Panc1 (cell line): Measurements from ENCODE around the gene DENND2A. TPM values are rescaled to one million over a fixed set of nuclear protein-coding genes. Genes with fewer than 3 reads are reported as not detected.

Experiments used
- ATAC-seq: fragments of 200-7000 bp; cut with Tn5 transposase; 2 replicates; pipeline ENCODE4 v1.9.1; 2020; ENCODE audit warnings: mild to moderate bottlenecking, moderate library complexity
- BruUV-seq: library from RNA; stranded (reverse); fragments of 400-500 nt; replicated peaks from 2 replicates; lab custom pipeline; 2021; lab: Mats Ljungman, UMichigan
- CTCF ChIA-PET: fragments of 300-600 bp; sonication (Branson Sonifier 250); formaldehyde crosslinking; loops from one replicate; lab custom pipeline; 2022; ENCODE audit warnings: antibody characterized with exemption; lab: Charles Lee
- POLR2A ChIA-PET: fragments of 300-600 bp; sonication (Branson Sonifier 250); formaldehyde crosslinking; loops from one replicate; lab custom pipeline; 2022; ENCODE audit warnings: antibody characterized with exemption; lab: Charles Lee
- DNase-seq: peaks from one replicate; pipeline ENCODE4 v3.0.0-alpha.2; 2010; ENCODE audit warnings: low read depth, low spot score
- H3K27ac ChIP-seq: 2 replicates; pipeline ENCODE4 v1.5.1; 2011; ENCODE audit warnings: mild to moderate bottlenecking, low read length, inconsistent platforms
- H3K27me3 ChIP-seq: fragments of 200-500 bp; sonication (Bioruptor generic); 2 replicates; pipeline ENCODE4 v1.6.0; 2014; ENCODE audit warnings: low read length, inconsistent platforms; ENCODE audit not compliant: control insufficient read depth, insufficient read depth
- H3K36me3 ChIP-seq: fragments of 200-500 bp; sonication (Bioruptor generic); 2 replicates; pipeline ENCODE4 v1.5.1; 2014; ENCODE audit warnings: inconsistent platforms, mild to moderate bottlenecking, low read length, moderate library complexity; ENCODE audit not compliant: control insufficient read depth, insufficient read depth
- H3K4me1 ChIP-seq: 2 replicates; pipeline ENCODE4 v1.5.1; 2011; ENCODE audit warnings: inconsistent platforms, mild to moderate bottlenecking, low read length, moderate library complexity; ENCODE audit not compliant: control insufficient read depth, insufficient read depth
- H3K4me3 ChIP-seq, 2 experiments: 2 replicates each; pipeline ENCODE4 v1.5.1; 2011 to 2012; ENCODE audit warnings: low read depth in 2 of 2, low read length in 2 of 2, mild to moderate bottlenecking in 2 of 2, inconsistent platforms in 1 of 2, moderate library complexity in 1 of 2
- H3K9me3 ChIP-seq: fragments of 200-500 bp; sonication (Bioruptor generic); 2 replicates; pipeline ENCODE4 v1.5.1; 2014; ENCODE audit warnings: low read depth, mild to moderate bottlenecking, inconsistent platforms, low read length, moderate library complexity; ENCODE audit not compliant: control insufficient read depth, insufficient read depth
- CTCF ChIP-seq: fragments of 450-650 bp; IDR thresholded peaks from 2 replicates; pipeline ENCODE4 v1.5.1; 2017; ENCODE audit warnings: mild to moderate bottlenecking
- POLR2AphosphoS5 ChIP-seq: IDR thresholded peaks from 2 replicates; pipeline ENCODE4 v1.6.1; 2012; ENCODE audit warnings: mild to moderate bottlenecking, low read depth, low read length, moderate library complexity
- SIN3A ChIP-seq: IDR thresholded peaks from 2 replicates; pipeline ENCODE4 v1.6.1; 2012; ENCODE audit warnings: low read depth, mild to moderate bottlenecking, low read length, moderate library complexity, borderline replicate concordance; ENCODE audit not compliant: insufficient read depth
- TCF7L2 ChIP-seq: IDR thresholded peaks from 2 replicates; pipeline ENCODE4 v1.6.1; 2011; ENCODE audit warnings: mild to moderate bottlenecking, low read depth, low read length, inconsistent platforms
- in situ Hi-C: cut with HindIII; loops from 2 replicates; pipeline ENCODE4 v1.10.0; 2016; ENCODE audit warnings: low sequenced_read_pairs, low pct_unique_long_range_greater_than_20kb
- intact Hi-C: fragments of 100-400 bp; cut with micrococcal nuclease; formaldehyde crosslinking; loops from one replicate; pipeline ENCODE4 v1.10.0; 2022; ENCODE audit not compliant: unreplicated experiment
- total RNA-seq: library from RNA; stranded (reverse); gene quantifications from one replicate; pipeline ENCODE4 v1.2.1, GENCODE V29; 2021; ENCODE audit not compliant: unreplicated experiment
- TF ChIP-seq, protein P1 (sequence below), 2 experiments: IDR thresholded peaks; 2 replicates each; pipeline ENCODE4 v1.6.1; 2011 to 2012; ENCODE audit warnings: low read depth in 2 of 2, control low read depth in 1 of 2, low read length in 1 of 2, mild to moderate bottlenecking in 1 of 2, moderate library complexity in 1 of 2; ENCODE audit not compliant: insufficient read depth in 1 of 2

The DENND2A gene
- total RNA-seq, 1 experiment from 2014 or later: 1.4 TPM

DNA sequence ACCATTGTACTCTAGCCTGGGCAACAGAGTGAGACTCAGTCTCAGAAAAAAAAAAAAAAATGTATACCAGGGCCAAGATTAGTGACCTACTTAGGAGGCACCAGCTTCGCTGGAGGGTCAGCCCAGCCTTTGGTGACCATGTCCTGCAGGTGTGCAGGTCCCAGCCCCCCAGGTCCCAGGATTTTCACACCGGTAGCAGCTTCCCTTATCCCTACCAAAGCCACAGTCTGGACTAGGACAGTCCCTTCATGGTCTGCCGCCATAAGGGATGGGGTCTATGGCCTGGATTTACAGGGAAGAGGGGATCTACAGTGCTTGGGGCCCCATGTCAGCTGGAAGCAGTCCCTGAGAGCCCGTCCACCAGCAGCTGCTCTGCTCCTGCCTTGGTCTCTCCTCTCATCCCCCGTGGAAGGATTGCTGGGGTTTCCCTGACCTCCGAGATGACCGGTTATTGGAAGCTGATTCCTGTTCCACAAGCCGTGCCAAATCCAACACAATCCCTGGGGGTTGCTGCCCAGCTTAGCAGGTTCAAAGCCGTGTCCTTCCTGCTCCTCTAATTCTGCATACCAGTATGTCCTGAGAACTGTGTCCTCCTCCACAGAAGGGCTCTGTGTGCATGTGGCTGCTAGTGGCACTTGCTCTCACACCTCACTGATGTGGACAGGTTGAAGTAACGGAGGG is 44.9 kb upstream of the DENND2A start:
- no TSS peak for BruUV-seq
- Histone ChIP-seq H3K4me1 (no peaks in the 10 kb centered on the region), H3K27ac (no peak overlapping the region), H3K36me3 (no peaks in the 10 kb centered on the region), H3K9me3 (no peaks in the 10 kb centered on the region), H3K27me3 (no peaks in the 10 kb centered on the region), H3K4me3 (no peak overlapping the region)
- POLR2A ChIA-PET: no interaction called here
- DNase-seq (no peak), ATAC-seq (no peak)
- intact Hi-C loops (no loop called here), in situ Hi-C loops (no loop called here)
- TF ChIP-seq CTCF: no peak
- no peak for TF ChIP-seq SIN3A
- TF ChIP-seq POLR2AphosphoS5: no peak
- TF ChIP-seq, protein P1, sequence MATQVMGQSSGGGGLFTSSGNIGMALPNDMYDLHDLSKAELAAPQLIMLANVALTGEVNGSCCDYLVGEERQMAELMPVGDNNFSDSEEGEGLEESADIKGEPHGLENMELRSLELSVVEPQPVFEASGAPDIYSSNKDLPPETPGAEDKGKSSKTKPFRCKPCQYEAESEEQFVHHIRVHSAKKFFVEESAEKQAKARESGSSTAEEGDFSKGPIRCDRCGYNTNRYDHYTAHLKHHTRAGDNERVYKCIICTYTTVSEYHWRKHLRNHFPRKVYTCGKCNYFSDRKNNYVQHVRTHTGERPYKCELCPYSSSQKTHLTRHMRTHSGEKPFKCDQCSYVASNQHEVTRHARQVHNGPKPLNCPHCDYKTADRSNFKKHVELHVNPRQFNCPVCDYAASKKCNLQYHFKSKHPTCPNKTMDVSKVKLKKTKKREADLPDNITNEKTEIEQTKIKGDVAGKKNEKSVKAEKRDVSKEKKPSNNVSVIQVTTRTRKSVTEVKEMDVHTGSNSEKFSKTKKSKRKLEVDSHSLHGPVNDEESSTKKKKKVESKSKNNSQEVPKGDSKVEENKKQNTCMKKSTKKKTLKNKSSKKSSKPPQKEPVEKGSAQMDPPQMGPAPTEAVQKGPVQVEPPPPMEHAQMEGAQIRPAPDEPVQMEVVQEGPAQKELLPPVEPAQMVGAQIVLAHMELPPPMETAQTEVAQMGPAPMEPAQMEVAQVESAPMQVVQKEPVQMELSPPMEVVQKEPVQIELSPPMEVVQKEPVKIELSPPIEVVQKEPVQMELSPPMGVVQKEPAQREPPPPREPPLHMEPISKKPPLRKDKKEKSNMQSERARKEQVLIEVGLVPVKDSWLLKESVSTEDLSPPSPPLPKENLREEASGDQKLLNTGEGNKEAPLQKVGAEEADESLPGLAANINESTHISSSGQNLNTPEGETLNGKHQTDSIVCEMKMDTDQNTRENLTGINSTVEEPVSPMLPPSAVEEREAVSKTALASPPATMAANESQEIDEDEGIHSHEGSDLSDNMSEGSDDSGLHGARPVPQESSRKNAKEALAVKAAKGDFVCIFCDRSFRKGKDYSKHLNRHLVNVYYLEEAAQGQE (IDR thresholded peaks at IDR 0.05; ENCODE audit: insufficient read depth in 1 of 2, low read depth in 2 of 2, low read length in 1 of 2): no peak
- no peak for TF ChIP-seq TCF7L2
- CTCF ChIA-PET: no interaction called here

DNA sequence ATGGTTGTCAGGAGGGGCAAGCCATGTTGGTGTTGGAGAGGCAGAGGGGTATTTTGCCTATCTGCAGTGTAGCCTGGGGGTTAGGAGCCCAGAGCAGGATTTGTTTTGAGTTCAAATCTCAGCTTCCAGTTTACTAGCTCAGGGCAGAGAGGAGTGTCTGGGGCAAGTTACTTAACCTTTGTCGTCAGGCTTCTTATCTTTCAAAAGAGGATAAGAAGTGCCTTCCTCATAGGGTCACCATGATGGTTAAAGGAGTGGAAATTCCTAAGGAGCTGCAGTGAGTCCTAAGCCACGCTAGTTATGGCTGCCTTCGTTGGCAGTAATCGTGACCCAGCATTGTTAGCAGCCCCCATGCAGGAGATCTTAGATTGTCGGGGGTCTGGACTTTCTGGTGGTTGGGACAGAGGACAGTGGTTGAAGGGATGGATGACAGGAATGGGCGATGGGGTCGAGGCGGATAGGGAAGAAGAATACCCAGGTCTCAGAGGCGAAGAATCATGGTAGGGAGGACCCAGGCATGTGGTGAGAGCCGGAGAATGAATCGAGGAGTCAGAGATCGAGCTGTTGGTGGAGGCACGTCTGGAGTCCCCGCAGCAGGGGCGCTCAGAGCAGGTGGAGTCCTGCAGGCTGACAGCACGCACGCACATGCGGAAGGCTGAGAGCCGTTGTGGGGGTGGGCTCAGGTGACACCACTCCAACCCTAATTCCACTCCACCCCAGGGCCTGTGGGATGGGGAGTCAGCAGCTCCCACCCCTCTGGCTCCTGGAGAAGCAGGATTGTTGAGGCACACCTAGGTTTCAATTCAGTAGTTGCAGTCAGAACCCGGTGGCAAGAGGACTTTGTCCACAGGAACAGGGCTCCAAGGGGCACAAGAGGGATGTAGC is 43.7 kb upstream of the DENND2A start:
- CTCF ChIA-PET: no interaction called here
- Histone ChIP-seq H3K9me3 (no peaks in the 10 kb centered on the region), H3K36me3 (no peaks in the 10 kb centered on the region), H3K27me3 (no peaks in the 10 kb centered on the region), H3K27ac (no peak overlapping the region), H3K4me3 (no peak overlapping the region), H3K4me1 (no peaks in the 10 kb centered on the region)
- intact Hi-C loops: no loop called here
- POLR2A ChIA-PET: no interaction called here
- TF ChIP-seq SIN3A (no peak), TCF7L2 (no peak), POLR2AphosphoS5 (no peak)
- TF ChIP-seq, protein P1 (IDR thresholded peaks at IDR 0.05; ENCODE audit: insufficient read depth in 1 of 2, low read depth in 2 of 2, low read length in 1 of 2): no peak
- DNase-seq (no peak), ATAC-seq (no peak)
- in situ Hi-C loops: no loop called here
- BruUV-seq: no TSS peak
